ENCODE data around the gene SMIM12.
"Not testable (repeated sequence)": the region's sequence is repeated elsewhere in the genome, so short reads cannot be mapped to it uniquely, and the experiment has no call there.

The SMIM12 gene

DNA sequence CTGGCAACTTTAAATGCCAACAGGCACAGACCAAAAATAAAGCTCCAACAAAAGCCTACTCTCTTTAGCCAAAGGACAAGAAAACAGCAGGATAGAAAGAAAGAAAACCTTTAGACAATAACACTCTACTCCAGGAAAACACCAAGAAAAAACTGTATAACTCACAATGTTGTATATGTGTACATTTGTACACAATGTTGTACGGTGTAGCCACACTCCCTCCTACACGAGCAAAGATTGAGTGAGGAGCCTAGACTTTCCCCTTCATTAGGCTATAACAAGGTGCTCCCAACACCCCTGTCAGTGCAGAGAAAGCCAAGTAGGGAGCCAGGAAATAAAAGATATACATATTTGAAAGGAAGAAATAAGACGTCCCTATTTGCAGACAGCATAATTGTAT is 42.8 kb downstream of the SMIM12 start:
- H3K27ac ChIP-seq: no peak overlapping the region
- TF ChIP-seq, protein P1, sequence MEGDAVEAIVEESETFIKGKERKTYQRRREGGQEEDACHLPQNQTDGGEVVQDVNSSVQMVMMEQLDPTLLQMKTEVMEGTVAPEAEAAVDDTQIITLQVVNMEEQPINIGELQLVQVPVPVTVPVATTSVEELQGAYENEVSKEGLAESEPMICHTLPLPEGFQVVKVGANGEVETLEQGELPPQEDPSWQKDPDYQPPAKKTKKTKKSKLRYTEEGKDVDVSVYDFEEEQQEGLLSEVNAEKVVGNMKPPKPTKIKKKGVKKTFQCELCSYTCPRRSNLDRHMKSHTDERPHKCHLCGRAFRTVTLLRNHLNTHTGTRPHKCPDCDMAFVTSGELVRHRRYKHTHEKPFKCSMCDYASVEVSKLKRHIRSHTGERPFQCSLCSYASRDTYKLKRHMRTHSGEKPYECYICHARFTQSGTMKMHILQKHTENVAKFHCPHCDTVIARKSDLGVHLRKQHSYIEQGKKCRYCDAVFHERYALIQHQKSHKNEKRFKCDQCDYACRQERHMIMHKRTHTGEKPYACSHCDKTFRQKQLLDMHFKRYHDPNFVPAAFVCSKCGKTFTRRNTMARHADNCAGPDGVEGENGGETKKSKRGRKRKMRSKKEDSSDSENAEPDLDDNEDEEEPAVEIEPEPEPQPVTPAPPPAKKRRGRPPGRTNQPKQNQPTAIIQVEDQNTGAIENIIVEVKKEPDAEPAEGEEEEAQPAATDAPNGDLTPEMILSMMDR (conservative IDR thresholded peaks at IDR 0.05): no peak
- no peak for TF ChIP-seq ZFX (IDR thresholded peaks at IDR 0.05)

DNA sequence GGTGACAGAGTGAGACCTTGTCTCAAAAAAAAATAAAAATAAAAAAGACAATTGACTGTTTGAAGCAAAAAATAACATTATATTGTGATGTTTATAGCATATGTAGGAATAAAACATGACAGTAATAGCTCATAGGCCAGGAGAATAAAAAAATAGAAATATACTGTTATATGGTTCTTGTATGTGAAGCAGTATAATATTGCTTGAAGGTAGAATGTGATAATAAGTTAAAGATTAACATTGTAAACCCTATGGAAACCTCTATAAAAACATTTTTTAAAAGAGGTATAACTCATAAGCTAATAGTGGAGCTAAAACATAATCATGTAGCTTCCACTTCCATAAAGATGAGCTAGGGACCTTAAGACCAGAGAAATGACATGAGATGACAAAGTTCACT is 43.2 kb downstream of the SMIM12 start:
- H3K27ac ChIP-seq: no peak overlapping the region
- TF ChIP-seq, protein P1 (conservative IDR thresholded peaks at IDR 0.05): no peak
- TF ChIP-seq ZFX (IDR thresholded peaks at IDR 0.05): no peak

- H3K27ac ChIP-seq: not testable (repeated sequence)
Measured at GRCh38 chr1:34810781-34811180, 48.8 kb downstream of the SMIM12 start.

- H3K27ac ChIP-seq: no peak overlapping the region
- TF ChIP-seq, protein P1 (conservative IDR thresholded peaks at IDR 0.05): no peak
- TF ChIP-seq ZFX (IDR thresholded peaks at IDR 0.05): no peak
Measured at GRCh38 chr1:34808051-34808810, 51.3 kb downstream of the SMIM12 start.

GRCh38 chr1:34806396-34806795 is 53.2 kb downstream of the SMIM12 start:
- no peak overlapping the region for H3K27ac ChIP-seq
- TF ChIP-seq, protein P1 (conservative IDR thresholded peaks at IDR 0.05): no peak
- TF ChIP-seq ZFX (IDR thresholded peaks at IDR 0.05): no peak

- TF ChIP-seq ZFX (IDR thresholded peaks at IDR 0.05): no peak
- H3K27ac ChIP-seq: no peak overlapping the region
Measured at GRCh38 chr1:34803770-34804169, 55.8 kb downstream of the SMIM12 start.

Measured in C4-2B (cell line).